ENCODE results near the gene CLHC1.

CLHC1 gene

DNA sequence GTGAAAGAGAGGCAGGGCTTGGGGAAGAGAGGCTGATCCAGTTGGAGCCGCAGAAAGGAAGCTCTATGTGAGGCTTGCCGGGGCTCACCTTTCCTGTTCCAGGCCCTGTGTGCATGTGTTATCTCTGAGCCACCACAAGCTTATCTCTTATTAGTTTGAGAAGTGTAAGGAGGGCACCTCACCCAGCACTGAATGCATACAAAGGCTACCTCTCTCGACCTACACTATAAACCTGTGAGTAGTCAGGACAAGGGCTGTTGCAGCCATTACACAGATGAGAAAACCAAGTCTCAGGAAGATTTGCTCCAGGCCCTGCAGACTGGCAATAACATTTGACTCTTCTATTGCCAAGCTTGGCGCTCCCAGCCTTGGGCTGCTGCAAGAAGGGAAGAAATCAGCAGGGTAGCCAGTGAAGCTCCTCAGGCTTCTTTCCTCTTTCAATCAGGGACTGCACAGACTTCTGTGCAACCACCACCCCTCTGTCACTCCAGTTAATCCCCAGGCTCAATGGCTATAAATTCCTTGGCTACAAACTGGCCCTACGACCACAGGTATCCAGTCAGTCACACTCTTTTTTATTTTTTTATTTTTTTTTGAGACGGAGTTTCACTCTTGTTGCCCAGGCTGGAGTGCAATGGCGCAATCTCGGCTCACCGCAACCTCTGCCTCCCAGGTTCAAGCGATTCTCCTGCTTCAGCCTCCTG, 73.8 kb downstream of the CLHC1 start:
- no peak overlapping the region for H3K9ac ChIP-seq (ENCODE audit: low read depth, low read length)
- peaks cover 35% of the 10 kb centered on the region for H3K4me1 ChIP-seq (ENCODE audit: insufficient read depth, low read length)
- 85% methylated on average over 10 of the region's 10 CpGs for WGBS
- no peaks in the 10 kb centered on the region for H3K9me3 ChIP-seq (ENCODE audit: insufficient read depth, low read depth, low read length)
- no peaks in the 10 kb centered on the region for H3K36me3 ChIP-seq (ENCODE audit: insufficient read depth, low read length)
- H3K4me3 ChIP-seq (ENCODE audit: low read length), result no peak overlapping the region
- no peak overlapping the region for H3K27ac ChIP-seq (ENCODE audit: low read depth, low read length)
- H3K27me3 ChIP-seq (ENCODE audit: insufficient read depth, low read length), result no peaks in the 10 kb centered on the region

DNA sequence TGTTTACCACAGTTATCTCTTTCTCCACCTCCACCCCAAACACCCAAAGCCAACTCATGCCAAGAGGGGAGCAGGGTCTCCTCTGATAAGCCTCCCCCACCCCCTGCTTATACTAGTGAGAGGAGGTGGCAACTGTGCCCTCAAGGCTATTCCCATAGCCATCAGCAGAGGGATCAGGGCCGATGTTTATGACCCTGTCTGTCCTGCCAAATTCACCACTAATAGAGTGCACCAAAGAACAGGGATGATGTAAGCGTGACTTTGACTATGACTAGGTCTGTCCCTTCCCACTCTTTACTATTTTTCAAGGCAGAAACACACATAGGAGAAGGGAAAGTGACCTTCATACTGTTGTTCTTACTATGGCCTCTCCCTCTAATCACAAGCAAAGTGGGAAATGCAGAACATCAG, 74.6 kb downstream of the CLHC1 start:
- 92% methylated on average over 2 of the region's 2 CpGs for WGBS
- Histone ChIP-seq H3K4me3 (ENCODE audit: low read length) (no peak overlapping the region), H3K9me3 (ENCODE audit: insufficient read depth, low read depth, low read length) (no peaks in the 10 kb centered on the region), H3K9ac (ENCODE audit: low read depth, low read length) (no peak overlapping the region), H3K4me1 (ENCODE audit: insufficient read depth, low read length) (peaks cover 29% of the 10 kb centered on the region), H3K27me3 (ENCODE audit: insufficient read depth, low read length) (no peaks in the 10 kb centered on the region), H3K36me3 (ENCODE audit: insufficient read depth, low read length) (no peaks in the 10 kb centered on the region), H3K27ac (ENCODE audit: low read depth, low read length) (no peak overlapping the region)

DNA sequence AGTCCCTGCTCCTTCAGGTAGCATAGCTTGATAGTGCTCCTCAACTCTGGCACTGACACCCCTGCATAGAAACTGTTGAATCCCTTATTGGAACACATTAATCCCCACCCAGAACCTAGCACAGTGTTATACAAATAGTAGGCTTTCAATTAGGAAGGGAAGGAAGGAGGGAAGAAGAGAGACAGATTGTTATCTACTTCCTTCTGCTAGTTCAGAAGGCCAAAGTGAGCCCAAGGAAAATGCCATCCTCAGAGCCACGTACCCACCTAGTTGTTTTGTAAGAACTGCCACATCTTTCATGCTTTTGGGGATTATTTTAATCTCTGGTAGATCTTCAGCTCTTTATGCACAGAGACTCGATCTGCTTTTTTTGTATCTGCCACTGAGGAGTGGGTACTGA, 75.1 kb downstream of the CLHC1 start:
- WGBS, result 95% methylated on average over 2 of the region's 2 CpGs
- Histone ChIP-seq H3K4me1 (ENCODE audit: insufficient read depth, low read length) (peaks cover 24% of the 10 kb centered on the region), H3K27ac (ENCODE audit: low read depth, low read length) (no peak overlapping the region), H3K36me3 (ENCODE audit: insufficient read depth, low read length) (no peaks in the 10 kb centered on the region), H3K4me3 (ENCODE audit: low read length) (no peak overlapping the region), H3K27me3 (ENCODE audit: insufficient read depth, low read length) (no peaks in the 10 kb centered on the region), H3K9me3 (ENCODE audit: insufficient read depth, low read depth, low read length) (no peaks in the 10 kb centered on the region), H3K9ac (ENCODE audit: low read depth, low read length) (no peak overlapping the region)

DNA sequence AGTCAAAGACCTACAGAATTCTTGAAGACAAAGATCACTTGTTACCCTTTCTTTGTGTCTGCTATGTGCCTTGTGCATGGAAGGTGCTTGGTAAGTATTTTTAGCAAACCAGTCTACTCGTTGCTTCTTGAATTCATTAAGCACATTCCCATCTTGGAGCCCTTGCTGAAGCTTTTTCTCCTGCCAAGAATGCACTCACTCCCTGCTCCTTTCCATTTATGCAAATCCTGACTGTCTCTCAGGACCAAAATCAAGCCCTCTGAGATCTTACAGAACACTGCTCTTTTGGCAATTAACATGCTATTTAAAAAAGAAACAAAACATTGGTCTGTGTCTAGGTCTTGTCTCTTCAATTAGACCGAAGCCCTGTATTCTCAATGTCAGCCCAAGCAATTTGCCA, 75.8 kb downstream of the CLHC1 start:
- no peaks in the 10 kb centered on the region for H3K27me3 ChIP-seq (ENCODE audit: insufficient read depth, low read length)
- no peak overlapping the region for H3K27ac ChIP-seq (ENCODE audit: low read depth, low read length)
- peaks cover 22% of the 10 kb centered on the region for H3K4me1 ChIP-seq (ENCODE audit: insufficient read depth, low read length)
- no peak overlapping the region for H3K4me3 ChIP-seq (ENCODE audit: low read length)
- no peaks in the 10 kb centered on the region for H3K36me3 ChIP-seq (ENCODE audit: insufficient read depth, low read length)
- no peaks in the 10 kb centered on the region for H3K9me3 ChIP-seq (ENCODE audit: insufficient read depth, low read depth, low read length)
- 66% methylated on average over 2 of the region's 2 CpGs for WGBS
- no peak overlapping the region for H3K9ac ChIP-seq (ENCODE audit: low read depth, low read length)

DNA sequence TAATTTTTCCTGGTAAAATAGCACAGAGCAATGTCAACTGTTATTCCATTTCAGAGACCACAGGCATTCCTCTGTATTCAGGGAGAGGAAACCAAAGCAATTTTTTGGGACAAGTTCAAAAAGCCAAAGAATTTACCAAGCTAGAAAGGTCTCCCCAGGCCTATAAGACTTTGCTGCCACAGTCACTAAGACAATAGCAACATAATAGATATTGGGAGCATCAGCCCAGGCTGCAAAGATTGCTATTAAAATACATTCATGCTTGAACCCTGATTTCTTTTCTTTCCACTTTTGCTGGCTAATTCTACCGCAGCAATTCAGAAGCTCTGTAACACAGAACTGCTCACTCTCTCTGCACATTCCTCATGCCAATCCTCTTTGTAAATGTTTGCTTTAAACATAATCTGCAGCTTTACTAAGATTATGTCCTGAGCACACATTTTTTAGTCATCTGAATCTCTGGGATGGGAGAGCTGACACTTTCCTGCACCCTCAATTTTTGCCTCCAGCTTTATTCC, 76.3 kb downstream of the CLHC1 start:
- Histone ChIP-seq H3K9me3 (ENCODE audit: insufficient read depth, low read depth, low read length) (no peaks in the 10 kb centered on the region), H3K27ac (ENCODE audit: low read depth, low read length) (no peak overlapping the region), H3K4me3 (ENCODE audit: low read length) (no peak overlapping the region), H3K36me3 (ENCODE audit: insufficient read depth, low read length) (no peaks in the 10 kb centered on the region), H3K9ac (ENCODE audit: low read depth, low read length) (no peak overlapping the region), H3K27me3 (ENCODE audit: insufficient read depth, low read length) (no peaks in the 10 kb centered on the region), H3K4me1 (ENCODE audit: insufficient read depth, low read length) (peaks cover 22% of the 10 kb centered on the region)
- whole genome bisulfite sequencing, result 75% methylated on average over 1 of the region's 1 CpG

DNA sequence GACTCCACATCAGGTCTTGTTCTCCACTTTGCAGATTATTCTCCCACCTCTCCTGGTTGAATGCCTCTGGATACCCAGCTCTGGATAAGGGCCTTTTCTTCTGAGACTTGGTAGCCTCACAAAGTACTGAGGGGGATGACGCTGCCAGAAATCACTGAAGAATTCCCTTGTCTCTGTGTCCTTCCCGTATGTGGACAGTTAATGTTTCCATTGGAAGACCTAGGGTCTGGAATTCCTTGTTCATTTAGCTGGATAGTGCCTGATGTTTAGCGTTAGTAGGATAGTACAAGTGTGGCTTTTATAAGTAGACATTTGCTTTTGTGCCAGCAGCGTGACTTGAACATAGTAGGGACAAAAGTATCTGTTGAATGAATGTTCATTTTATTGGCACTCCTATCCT, 76.9 kb downstream of the CLHC1 start:
- Histone ChIP-seq H3K9ac (ENCODE audit: low read depth, low read length) (no peak overlapping the region), H3K27ac (ENCODE audit: low read depth, low read length) (no peak overlapping the region), H3K4me1 (ENCODE audit: insufficient read depth, low read length) (peaks cover 22% of the 10 kb centered on the region), H3K9me3 (ENCODE audit: insufficient read depth, low read depth, low read length) (no peaks in the 10 kb centered on the region), H3K36me3 (ENCODE audit: insufficient read depth, low read length) (no peaks in the 10 kb centered on the region), H3K4me3 (ENCODE audit: low read length) (no peak overlapping the region), H3K27me3 (ENCODE audit: insufficient read depth, low read length) (no peaks in the 10 kb centered on the region)
- WGBS, result 96% methylated on average over 4 of the region's 4 CpGs

DNA sequence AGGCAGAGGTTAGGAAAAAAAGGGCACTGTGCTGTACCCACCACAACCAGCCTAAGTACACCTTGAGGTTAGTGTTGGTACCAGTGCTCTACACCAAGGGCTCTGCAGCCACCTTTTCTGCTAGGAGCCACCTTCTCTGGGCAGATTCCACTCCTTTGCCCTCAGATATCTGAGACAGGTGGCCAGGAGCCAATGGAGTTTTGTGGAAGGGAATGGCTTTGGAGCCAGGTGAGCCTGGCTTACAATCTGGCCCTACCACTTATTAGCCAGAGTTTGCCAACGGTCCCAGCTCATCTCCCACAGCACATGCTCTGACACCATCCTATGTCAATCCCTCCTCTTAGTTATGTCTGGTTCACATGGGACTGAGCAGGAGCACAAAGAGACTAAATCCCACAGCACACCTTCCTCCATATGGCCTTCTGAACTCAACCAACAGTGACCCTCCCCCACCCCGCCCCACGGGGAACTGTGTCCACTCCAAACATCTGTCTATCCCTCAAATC, 77.5 kb downstream of the CLHC1 start:
- 91% methylated on average over 3 of the region's 3 CpGs for WGBS
- no peak overlapping the region for H3K9ac ChIP-seq (ENCODE audit: low read depth, low read length)
- H3K27me3 ChIP-seq (ENCODE audit: insufficient read depth, low read length), result no peaks in the 10 kb centered on the region
- no peaks in the 10 kb centered on the region for H3K36me3 ChIP-seq (ENCODE audit: insufficient read depth, low read length)
- no peaks in the 10 kb centered on the region for H3K9me3 ChIP-seq (ENCODE audit: insufficient read depth, low read depth, low read length)
- no peak overlapping the region for H3K27ac ChIP-seq (ENCODE audit: low read depth, low read length)
- H3K4me3 ChIP-seq (ENCODE audit: low read length), result no peak overlapping the region
- H3K4me1 ChIP-seq (ENCODE audit: insufficient read depth, low read length), result peaks cover 22% of the 10 kb centered on the region

DNA sequence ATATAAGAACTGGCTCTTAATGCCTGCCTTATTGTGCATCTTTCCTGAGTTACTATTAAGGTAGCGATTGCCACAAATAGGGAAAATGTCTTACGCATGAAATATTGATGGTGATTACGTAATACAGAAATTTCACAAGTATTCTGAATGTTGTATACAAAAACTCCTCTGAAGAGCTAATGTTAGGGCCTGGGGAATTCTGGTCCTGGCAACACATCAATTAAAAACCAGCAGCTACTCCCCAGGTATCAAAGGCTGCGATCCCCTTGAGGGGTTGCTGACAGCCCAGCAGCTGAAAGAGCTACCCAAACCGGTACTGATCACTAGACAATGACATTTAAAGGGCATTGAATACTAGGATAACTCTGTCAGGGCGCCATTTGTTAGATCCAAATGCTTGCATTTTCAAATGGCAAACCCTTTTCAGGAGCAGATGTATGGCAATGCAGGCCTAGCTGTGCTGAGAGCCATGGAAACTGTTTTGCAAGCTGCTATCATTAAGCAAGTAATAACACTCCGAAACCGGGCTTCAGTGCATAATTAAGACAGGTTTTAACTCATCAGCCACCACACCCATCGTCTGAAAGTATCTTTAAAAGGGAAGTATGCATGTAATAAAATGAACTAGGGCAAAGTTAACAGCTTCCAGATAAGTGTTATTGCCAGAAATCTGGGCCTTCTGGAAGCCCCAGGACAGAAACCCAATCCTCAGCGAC, 78.4 kb downstream of the CLHC1 start:
- Histone ChIP-seq H3K9me3 (ENCODE audit: insufficient read depth, low read depth, low read length) (no peaks in the 10 kb centered on the region), H3K36me3 (ENCODE audit: insufficient read depth, low read length) (no peaks in the 10 kb centered on the region), H3K4me1 (ENCODE audit: insufficient read depth, low read length) (peaks cover 22% of the 10 kb centered on the region), H3K9ac (ENCODE audit: low read depth, low read length) (no peak overlapping the region), H3K27ac (ENCODE audit: low read depth, low read length) (no peak overlapping the region), H3K27me3 (ENCODE audit: insufficient read depth, low read length) (no peaks in the 10 kb centered on the region), H3K4me3 (ENCODE audit: low read length) (no peak overlapping the region)
- 85% methylated on average over 10 of the region's 10 CpGs for WGBS

DNA sequence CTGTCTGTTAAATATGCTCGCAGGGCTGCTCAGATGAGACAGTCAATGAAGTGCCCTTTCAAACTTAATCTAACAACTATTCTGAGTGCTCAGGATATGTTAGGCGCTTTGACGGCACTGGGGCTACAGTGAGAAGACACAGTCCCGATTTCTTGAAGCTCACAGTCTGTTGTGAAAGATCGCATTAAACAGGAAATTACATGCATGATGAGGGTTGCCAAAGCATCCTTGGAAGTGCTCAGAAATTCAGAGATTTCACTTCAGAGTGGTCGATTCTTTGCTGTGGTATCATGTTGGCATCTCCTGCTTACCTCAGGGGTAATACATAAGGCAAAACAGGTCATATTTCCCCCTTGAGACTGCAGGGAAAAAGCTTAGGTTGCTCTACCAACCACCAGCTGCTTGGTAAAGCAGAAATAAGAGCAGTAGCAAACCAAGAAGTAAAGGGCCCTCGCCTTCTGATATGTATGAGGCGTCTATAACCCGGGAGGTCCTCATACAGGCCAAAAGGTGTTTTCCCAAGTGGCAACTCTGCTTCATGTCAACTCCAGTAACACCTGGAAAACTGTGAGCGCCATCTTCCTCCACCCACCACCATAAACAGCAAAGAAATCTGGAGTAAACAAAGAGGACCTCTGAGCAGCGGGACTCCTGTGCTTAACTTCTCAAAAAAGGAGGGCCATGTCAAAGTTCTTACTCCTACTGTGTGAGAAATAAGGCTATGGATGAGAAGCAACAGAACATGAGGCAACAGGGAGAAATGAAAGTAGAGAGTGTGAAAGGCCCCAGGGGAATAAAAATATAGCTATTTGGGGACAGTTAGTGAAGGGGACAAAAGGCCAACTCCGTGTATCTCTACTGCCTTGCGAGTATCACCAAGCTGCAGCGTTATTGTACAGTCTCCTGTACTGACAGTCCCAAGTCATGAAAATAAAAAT, 79.3 kb downstream of the CLHC1 start:
- no peaks in the 10 kb centered on the region for H3K9me3 ChIP-seq (ENCODE audit: insufficient read depth, low read depth, low read length)
- H3K36me3 ChIP-seq (ENCODE audit: insufficient read depth, low read length), result no peaks in the 10 kb centered on the region
- no peaks in the 10 kb centered on the region for H3K27me3 ChIP-seq (ENCODE audit: insufficient read depth, low read length)
- no peak overlapping the region for H3K4me3 ChIP-seq (ENCODE audit: low read length)
- 92% methylated on average over 14 of the region's 14 CpGs for WGBS
- no peak overlapping the region for H3K9ac ChIP-seq (ENCODE audit: low read depth, low read length)
- no peak overlapping the region for H3K27ac ChIP-seq (ENCODE audit: low read depth, low read length)
- H3K4me1 ChIP-seq (ENCODE audit: insufficient read depth, low read length), result peaks cover 22% of the 10 kb centered on the region

DNA sequence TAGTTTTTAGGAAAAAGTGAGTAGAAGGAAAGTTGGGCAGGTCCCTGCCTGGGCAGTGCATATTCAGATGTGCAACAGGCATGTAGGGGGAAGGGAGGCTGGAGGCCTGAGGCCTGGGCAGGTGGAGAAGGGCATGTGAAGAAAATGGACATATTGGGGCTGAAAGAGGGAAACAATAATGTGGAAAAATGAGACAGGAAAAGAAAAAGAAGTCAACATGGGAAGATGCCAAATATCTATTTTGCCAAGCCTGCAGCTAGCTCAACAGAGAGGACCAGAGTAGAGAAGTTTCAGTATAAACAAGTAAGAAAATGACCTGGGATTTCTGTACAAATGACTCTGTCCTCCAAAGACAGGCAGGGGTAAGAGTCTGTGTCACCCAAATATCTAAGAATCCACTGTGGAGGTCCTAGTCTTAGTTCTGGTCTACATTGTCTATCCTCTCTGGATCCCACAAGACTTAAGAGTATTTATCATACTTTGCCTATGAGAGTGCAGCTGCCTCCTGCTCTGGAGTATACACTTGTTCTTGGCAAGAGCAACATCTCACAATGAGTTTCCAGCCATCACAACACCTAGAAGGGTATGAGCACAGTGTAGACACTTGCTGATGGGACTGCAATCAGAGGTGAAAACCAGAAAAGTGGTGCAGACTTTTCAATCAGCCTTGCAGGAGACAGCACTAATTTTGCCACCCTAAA, 80.2 kb downstream of the CLHC1 start:
- Histone ChIP-seq H3K27me3 (ENCODE audit: insufficient read depth, low read length) (no peaks in the 10 kb centered on the region), H3K4me3 (ENCODE audit: low read length) (no peak overlapping the region), H3K4me1 (ENCODE audit: insufficient read depth, low read length) (peaks cover 21% of the 10 kb centered on the region), H3K36me3 (ENCODE audit: insufficient read depth, low read length) (no peaks in the 10 kb centered on the region), H3K9ac (ENCODE audit: low read depth, low read length) (no peak overlapping the region), H3K9me3 (ENCODE audit: insufficient read depth, low read depth, low read length) (no peaks in the 10 kb centered on the region), H3K27ac (ENCODE audit: low read depth, low read length) (no peak overlapping the region)

Measured in HUES64 (cell line).